Stimulated activated CD8-positive, alpha-beta memory T cell treated with anti-CD3 and anti-CD28 coated beads, Interleukin-7, amount 100 ng/mL, for 24 hours (primary cell): ENCODE results near the gene BOD1L2.

Experiments used
- DNase-seq: peaks from one replicate; pipeline ENCODE4 v3.0.0-alpha.2; 2020; ENCODE audit warnings: low read depth

The BOD1L2 gene

DNA sequence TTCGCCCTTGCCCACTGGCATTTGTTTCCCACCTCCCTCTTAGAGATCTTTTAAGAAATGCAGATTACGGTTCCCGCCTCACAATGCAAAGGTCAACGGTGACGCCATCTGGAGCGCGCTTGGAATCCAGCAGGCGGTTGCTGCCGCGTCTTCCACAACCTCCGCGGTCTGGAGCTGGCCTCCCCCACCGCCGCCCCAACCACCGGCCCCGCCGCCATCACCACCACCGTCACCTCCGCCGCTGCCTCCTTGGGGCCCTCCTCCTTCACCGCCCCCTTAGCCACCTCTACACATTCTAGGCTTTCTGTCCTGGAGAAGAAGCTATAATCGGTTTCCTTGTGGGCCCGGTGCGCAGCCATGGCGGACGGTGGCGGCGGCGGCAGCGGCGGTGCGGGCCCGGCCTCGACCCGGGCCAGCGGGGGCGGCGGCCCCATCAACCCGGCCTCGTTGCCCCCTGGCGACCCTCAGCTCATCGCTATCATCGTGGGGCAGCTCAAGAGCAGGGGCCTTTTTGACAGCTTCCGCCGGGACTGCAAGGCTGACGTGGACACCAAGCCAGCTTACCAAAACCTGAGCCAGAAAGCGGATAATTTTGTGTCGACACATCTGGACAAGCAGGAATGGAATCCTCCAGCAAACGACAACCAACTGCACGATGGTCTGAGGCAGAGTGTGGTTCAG, at the start of gene BOD1L2:
Gene BOD1L2, plus strand, starts transcription at position 132 of the 681 bp plus-strand sequence. Its CDS starts 226 bp downstream, at position 358.
- DNase-seq, result no peak

DNA sequence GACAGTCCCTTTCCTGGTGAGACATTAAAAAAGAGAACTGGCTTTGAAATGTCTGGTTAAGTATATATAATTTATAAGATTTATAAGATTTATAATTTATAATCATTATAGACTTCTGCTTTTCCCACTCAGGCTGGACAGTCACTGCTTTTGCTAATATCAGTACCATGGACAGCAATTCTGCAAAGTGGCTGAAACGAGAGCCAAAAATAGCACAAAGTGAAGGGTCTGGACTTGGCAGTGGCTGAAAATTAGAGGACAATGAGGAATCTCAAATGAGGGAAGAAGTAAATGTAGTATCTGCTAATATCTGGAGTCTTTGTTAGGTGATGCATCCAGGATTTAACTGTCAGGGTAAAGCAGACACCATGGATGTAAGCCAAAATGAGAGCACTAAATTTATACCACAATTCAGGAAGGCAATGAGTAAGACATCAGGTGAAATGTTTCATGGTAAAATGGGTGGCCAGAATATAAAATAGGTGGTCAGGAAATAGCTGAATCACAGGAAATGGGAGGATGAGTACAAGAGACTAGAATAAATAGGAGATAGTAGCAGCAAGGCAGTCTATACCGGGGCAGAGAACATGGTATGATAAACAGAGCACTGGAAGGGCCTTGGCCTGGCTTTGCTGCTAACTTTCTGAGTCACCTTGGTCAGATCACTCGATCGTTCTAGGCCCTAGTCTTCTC, 39.6 kb upstream of the BOD1L2 start:
- DNase-seq, result no peak

DNA sequence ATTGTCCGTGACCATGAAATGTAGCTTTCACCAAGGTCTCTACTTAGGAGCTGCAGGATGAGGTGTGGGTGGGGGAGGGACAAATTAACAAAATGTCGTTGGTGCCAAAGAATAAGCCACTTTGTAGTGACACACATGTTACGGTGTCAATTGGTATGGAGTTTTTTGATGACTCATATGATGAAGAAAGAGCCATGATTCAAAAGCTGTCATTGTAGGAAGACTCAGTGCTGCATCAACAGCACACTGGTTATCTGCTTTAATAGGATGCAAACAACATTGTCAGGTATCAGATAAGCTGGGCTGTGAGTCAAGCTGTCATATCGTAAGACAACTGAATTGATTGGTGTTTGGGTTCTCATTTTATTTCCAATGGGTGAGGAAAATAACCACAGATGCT, 36.6 kb upstream of the BOD1L2 start:
- no peak for DNase-seq

DNA sequence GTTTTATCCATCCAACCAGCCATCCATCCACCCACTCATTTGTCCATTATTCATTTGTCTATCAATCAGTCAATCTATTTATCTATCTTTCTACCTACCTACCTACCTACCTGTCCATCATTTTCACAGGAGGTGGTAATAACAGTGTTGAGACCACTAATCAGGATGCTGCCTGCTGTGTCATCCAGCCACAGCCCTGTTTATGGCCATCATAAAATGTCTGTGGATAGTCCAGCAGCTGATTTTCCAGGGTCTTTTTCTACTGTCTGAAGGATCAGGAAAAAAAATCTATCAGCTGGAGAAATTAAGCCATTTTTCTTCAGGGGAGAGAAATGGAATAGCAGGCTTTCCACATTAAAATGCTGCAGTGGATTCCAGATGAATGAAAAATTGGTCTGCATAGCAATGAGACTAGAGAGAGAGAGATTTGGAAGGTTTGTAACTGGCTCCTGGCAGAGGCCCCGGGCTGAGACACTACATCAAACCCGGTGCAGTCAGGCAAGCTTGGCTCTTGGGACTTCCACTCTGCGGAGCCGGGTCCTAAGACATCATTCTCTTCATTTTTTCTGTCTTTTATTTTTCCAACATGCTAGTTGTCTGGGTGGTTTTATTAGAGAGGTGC, 33.0 kb upstream of the BOD1L2 start:
- DNase-seq, result no peak

DNA sequence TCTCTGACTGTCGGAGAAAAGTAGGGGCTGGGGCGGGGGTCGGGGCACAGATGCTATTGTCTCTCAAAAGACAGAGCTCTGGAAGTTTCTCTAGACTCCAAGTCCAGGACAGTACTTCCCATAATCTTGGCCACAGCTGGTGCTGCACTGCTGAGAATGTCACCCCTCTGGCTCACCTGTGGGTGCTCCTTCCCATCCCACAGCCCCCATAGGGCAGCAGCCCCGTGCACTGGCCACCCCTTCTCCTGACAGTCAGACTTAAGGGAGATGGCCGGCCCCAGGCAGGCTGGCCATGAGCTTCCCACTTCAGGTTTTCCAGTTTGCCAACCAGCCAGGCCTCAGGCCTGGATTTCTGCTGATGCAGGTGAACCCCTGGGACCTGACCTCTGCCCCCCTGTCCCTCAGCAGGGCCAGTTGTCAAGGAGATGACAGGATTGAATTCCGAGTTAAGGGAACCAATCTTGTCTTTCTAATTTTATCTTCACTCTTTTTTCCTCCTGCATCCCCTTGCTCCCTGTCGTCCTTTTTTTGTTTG, 30.2 kb upstream of the BOD1L2 start:
- DNase-seq, result no peak

DNA sequence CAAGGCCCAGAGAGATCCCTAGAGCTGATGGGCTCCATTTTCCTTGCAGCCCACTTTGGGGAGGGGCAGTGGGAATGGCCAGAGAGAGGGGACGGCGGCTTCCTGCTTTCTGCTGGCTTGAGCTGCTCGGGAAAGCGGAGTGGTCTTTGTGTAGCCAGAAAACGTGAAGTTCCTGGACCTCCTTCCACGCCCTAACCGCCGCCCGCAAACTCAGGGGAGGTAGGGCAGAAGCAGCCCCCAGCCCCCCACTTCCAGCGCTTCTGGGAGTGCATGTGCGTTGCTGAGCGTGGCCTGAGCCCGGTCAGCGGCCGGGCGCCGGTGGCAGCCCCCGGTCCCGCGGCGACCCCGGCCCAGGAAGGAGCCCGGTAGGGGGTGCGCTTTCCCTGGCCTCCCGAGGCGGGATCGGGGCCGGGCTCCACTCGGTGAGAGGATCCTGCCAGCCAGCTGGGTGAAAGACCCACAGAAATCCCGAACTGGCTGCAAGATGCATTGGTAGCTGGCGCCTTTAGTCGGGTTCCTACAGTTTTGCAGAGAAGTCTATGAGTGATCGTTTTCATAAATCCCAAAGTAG, 25.3 kb upstream of the BOD1L2 start:
- no peak for DNase-seq

DNA sequence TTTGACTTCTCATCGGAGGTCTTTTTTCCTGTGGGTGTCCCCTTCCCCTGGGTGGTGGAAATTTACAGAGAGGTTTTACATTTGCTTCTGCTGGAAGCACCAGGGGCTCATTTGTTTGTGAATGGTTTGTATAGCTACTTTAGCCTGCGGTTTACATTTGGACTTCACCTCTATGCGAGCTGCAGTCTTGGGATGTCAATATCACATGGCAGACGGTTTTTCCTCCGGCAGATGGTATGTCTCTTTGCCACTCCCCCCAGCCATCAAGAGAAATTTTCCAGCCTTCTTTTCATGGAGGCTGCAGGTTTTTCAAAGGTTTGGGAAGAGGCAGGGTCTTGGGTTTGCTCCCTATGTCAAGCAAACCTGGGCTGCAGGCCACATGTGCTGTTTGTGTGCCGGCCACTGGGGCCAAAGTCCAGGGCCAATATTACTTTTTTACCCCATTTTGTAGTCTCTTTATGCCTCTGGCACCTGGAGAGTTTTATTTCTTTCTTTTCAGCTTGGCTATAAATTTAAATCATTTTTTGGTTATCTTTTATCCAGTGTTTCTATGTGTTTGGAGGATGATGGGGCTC, 23.9 kb upstream of the BOD1L2 start:
- no peak for DNase-seq

DNA sequence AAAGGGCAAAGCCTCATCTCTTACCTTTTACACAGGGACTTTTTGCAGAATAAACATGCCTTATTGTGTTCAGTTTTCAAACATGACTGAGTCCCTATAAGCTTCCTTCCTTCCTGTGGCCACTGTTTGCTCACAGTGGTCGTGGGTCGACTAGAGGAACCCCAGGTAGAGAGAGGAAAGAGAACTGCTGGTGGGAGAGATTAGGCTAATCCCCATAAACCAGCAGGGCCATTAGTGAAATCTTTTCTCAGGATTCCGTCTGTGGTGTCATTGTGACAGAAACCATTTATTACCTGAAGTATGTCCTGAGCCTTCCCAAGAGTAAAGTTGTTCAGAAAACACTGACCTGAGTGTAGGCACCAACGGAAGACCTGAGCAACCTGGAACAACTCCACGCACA, 21.3 kb upstream of the BOD1L2 start:
- DNase-seq, result no peak

DNA sequence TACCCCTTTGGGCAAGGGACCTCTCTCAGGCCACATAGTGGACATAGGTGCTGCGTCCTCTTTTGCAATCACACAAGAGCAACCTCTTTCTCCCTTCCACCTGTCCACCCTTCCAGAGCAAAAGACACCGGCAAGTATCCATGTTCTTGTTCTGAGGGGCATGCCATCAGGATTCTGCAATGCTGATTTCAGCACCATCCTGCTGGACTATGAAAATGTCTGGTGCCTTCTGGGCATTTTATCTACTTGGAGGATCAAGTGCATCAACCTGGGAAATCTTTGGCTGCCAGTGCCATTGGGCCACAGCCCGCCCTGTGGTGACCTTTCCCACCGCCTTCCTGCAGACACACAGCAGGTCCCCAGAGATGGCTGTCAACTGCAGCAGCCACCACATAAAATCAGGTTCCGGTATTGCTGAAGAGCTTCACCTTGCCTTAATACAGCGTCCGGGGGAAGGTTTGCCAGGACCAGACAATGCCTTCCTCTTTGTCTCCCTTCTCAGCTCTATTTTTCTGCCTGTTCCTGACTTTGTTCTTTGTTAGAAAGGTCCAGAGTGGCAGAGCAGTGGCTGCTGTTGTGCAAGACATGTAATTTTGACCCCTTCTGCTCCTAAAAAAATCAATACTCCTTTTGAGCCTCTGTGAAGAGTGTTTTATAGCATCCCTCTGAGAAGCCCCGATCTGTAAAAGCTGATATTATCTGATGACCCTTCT, 18.5 kb upstream of the BOD1L2 start:
- DNase-seq, result no peak

DNA sequence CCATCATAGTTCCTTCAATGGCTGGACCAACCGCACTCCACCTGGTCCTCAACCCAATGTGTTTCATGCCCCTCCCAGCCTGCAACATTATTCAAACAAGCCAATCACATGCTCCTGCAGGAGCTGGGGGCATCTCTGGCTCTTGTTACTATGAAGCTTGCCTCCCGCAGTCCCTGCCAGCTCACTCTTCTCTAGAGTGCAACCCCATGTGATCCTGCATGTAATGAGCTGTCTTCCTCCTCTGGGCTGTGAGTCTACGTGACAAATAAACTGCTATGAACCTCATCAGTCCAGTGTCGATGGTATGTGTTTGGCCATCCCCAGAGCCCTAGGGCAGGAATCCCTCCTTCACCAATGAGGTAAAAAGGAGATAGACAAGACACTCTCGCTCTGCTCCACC, 15.8 kb upstream of the BOD1L2 start:
- no peak for DNase-seq

DNA sequence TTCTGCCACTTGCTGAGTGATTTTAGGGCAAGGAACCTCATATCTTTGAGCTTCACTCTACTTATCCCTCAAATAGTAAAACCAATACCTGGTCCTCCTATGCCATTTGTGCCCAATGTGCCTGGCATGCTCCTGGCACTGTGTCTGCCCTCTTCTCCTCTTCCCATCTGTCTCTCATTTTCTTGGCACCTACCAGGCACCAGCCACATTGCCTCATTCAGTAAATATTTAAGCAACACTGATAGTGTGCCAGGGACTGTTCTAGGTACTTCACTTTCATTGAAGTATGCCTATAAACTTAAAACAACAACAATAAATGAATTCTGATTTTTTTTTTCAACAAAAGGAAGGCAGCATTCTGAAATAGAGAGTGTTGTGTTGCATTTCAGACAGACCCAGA, 15.1 kb upstream of the BOD1L2 start:
- no peak for DNase-seq

DNA sequence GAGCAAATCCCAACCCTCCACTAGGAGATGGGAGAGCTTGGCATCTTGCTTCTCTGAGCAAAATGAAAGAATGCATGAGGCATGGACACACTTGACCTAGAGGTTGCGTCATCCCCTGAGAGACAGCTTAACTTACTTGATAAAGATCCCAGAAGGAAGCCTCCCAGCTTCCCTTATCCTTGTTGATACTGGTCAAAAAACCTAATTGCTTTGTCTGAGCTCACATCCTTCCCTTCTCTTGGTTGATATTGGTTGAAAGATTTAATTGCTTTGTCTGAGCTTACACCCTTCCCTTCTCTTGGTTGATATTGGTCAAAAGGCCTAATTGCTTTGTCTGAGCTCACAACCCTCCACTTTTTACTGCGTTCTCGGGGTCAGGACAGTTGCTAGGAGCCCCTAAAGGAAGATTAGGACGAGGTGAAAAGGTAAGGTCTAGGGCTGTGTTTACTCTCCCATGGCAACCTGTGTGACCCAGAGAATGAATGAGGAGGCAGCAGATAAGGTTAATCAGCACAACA, 12.2 kb upstream of the BOD1L2 start:
- DNase-seq, result no peak

DNA sequence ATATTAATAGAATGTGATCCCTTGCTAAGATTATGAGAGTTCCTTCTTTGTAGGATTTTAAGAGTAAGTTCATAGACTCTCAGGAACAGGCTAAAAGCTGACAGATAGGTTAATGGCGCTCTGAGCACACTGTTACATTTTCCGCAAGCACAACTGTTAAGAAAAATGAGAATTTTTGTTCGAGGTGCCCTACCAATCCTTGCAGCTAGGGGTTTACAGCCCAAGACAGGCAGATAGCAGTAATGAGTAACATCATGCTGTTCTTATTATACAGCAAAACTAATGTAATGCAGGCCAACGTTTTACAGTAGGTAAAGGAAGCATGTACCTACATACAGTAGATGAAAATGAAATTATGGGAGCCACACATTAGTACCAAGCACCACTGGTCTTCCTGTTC, 11.2 kb upstream of the BOD1L2 start:
- DNase-seq, result no peak

DNA sequence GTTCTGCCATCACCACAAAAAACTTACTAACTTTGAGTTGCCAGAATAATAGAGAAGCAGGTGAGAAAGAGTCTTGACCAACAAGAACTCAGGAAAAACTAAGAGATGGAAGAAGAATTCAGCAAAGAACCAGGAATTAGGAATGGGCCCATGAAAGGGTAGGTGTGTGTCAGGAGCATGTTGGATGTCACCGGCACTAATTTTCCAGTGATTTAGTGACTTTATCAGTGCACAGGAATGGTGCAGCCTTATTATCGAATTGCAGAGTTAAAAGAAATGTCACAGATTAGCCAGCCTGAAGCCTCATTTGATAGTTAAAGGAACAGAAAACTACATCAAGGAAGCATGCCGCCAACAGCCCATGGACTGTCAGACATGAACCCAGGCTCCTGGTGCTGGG, 9.0 kb upstream of the BOD1L2 start:
- no peak for DNase-seq

DNA sequence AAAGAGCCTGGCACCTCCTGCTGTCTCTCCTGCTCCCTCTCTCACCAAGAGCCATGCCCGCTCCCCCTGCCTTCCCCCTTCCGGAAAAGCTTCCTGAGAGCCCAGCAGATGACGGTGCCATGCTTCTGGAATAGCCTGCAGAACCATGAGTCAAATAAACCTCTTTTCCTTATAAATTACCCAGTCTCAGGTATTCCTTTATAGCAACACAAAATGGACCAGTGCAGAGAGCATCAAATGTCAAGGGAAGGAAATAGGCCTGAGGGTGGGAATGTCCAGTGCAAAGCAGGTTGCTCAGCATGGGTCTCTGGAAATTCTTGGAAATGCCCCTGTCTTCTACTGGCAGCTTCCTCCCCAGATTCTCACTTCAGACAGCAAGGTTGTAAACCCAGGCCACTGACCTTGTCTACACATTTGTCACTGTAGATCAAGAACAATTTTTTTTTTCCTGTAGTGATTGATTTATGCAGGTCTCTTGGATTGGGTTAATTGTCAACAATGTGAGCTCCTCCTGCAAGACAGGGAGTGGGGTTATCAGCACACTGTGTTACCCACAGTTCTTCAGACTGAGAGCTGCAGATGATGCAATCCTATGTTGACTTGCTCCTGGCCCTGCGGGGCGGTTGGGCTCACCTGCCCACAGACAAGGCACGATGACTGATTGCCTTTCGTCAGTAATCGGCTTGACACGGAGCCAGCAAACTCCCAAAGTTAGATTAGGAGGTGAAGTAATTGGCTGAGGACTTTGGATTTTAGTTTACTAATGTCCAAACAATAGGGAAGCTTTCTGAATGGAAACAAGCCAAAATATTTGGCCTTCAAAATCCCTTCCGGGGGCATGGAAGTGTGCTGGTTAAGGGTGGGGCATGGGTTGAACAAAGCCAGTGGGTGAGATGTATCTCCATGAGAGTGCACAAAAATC, 5.4 kb upstream of the BOD1L2 start:
- DNase-seq, result no peak

DNA sequence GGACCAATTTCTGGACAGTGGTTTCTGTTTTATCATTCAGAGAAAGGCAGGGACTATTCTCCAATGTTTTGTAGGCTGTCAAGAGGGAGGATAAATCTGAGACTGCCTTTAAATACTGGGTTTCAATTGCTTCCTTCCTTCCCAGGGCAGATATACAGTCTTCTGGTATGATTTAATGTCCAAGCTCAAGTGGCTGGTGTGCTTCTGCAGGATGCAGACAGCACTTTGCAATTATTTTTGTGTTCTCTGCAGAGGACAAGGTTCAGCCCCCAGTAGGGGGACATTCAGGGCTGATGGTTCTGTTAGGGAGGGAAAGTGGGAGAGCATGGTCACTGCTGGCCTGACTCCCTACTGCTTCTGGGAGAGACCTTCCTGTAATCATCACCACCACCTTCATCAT, 4.6 kb upstream of the BOD1L2 start:
- no peak for DNase-seq

DNA sequence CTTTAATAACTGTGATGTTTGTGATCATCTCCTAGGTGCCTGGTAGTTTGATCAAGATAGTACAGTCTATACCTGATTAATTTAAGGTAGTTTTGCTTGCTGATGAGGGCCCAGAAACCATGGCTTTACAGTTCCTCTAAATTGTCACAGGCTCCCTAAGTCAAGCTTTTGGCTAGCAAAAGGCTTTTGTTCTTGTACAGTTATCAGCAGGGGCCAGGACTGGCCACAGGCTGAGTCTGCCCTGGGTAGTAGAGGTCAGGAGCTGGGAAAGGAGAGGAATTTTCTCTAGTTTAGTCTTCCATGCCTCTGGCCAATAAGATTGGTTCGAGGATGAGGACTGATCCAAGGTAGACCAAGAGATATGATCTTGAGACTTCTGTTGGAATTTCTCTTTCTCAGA, 3.6 kb upstream of the BOD1L2 start:
- no peak for DNase-seq

DNA sequence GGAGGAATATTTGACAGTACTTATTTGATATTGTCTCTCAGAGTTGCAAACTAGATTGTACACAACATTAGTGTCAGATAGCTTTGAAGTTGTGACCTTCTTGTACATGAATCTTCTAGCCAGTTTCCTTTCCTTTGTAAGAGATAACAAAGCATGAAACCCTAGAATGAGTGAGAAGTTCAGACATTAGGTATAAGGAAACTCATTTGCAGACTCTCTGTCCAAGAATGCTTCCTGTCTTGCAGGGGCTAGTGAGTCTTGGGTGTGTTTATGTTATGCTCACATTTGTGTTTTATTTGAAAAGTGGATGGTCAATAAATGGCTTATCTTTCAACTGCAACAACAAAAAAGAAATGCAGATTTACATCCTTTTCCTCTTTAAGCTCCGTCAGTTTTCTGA, 1.4 kb downstream of the BOD1L2 start:
- no peak for DNase-seq

DNA sequence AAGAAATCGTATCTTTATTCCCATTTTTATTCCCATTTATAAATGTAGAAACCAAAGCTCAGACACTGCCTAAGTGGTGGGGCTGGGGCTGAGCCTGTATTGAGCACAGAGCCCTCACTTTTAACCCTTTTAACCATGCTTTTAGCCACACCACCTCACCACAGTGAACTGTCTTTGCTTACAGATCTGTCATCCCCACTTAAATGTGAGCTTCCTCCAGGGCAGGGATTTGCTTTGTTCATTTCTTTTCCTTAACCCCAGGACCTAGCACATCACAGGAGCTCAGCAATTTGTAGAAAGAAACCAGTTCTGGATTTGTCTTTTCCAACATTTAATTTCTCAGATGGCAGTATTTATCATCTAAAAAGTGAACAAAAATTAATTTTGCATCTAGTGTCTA, 2.2 kb downstream of the BOD1L2 start:
- DNase-seq, result no peak

DNA sequence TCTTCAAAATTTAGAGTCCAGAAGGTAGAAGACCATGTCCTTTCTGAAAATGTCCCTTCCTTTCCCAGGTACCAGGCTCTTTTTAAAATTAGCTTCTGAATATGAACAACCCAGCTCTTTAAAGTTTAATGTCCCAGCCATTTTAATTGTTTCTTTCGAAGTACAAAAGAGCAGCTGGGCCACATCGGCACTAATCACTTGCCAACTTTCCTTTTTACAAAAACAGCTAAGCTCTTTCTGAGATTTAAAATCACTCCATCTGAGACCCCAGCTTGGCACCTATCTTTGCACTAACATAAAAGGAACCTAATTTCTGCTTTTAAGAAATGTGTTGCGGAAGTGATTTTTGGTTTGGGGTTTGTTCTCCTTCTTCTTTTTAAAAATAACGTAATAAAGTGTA, 2.6 kb downstream of the BOD1L2 start:
- DNase-seq, result no peak

DNA sequence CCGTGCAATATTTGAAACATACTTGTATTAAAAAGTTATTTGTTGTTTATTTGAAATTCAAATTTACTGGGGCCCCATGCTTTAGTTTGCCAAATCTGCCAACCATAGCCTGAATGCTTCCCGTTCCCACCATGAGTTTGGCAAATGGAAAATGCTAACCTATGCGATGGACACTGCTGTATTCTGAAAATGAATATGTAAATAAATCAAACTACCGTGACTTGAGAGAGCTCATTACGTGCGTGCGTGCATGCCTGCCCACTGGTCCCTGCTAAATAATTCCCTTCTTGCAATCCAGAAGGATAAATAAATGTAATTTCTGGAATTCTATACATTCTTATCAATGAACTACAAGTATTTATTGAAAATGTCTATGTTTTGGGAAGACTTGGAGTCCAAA, 3.2 kb downstream of the BOD1L2 start:
- DNase-seq, result no peak
